HG03565 (cell line): ENCODE results near the gene XPO4.
"Not testable (repeated sequence)": the region's sequence is repeated elsewhere in the genome, so short reads cannot be mapped to it uniquely, and the experiment has no call there.

Source experiments
- ATAC-seq: cut with Tn5 transposase; IDR thresholded peaks from one replicate; pipeline ENCODE4 v1.9.1; 2021; ENCODE audit warnings: mild to moderate bottlenecking, moderate library complexity; ENCODE audit not compliant: unreplicated experiment

XPO4 gene

GRCh38 chr13:20789665-20790064, 112.9 kb downstream of the XPO4 start:
- no peak for ATAC-seq

GRCh38 chr13:20788312-20788711, 114.2 kb downstream of the XPO4 start:
- no peak for ATAC-seq

GRCh38 chr13:20787180-20787579, 115.4 kb downstream of the XPO4 start:
- no peak for ATAC-seq

GRCh38 chr13:20782116-20782708, 120.3 kb downstream of the XPO4 start:
- ATAC-seq, result no peak

- ATAC-seq, result no peak
Observed at GRCh38 chr13:20780317-20780716, 122.2 kb downstream of the XPO4 start.

GRCh38 chr13:20779405-20779804, 123.1 kb downstream of the XPO4 start:
- ATAC-seq, result no peak

- no peak for ATAC-seq
Observed at GRCh38 chr13:20778311-20778710, 124.2 kb downstream of the XPO4 start.

- ATAC-seq, result no peak
Observed at GRCh38 chr13:20776751-20777150, 125.8 kb downstream of the XPO4 start.

GRCh38 chr13:20775961-20776360, 126.6 kb downstream of the XPO4 start:
- ATAC-seq, result no peak

GRCh38 chr13:20774746-20775145, 127.8 kb downstream of the XPO4 start:
- ATAC-seq, result no peak

GRCh38 chr13:20773194-20774080, 129.1 kb downstream of the XPO4 start, which contains the start of gene EEF1AKMT1:
EEF1AKMT1 (minus strand) TSS chr13:20773961; CDS start chr13:20757598, 16,363 bp downstream.
- ATAC-seq, result peak; percentile 86

- no peak for ATAC-seq
Observed at GRCh38 chr13:20772401-20773131, 130.0 kb downstream of the XPO4 start.

- no peak for ATAC-seq
Observed at GRCh38 chr13:20769834-20770233, 132.7 kb downstream of the XPO4 start.

GRCh38 chr13:20769091-20769490, 133.5 kb downstream of the XPO4 start:
- no peak for ATAC-seq

- ATAC-seq, result no peak
Observed at GRCh38 chr13:20767309-20767943, 135.1 kb downstream of the XPO4 start.

- ATAC-seq, result no peak
Observed at GRCh38 chr13:20760872-20761271, 141.7 kb downstream of the XPO4 start.

GRCh38 chr13:20754009-20754408, 148.5 kb downstream of the XPO4 start:
- no peak for ATAC-seq

GRCh38 chr13:20749377-20749776, 153.2 kb downstream of the XPO4 start:
- no peak for ATAC-seq

GRCh38 chr13:20743830-20744404, 158.6 kb downstream of the XPO4 start:
- ATAC-seq, result not testable (repeated sequence)

- no peak for ATAC-seq
Observed at GRCh38 chr13:20740021-20740420, 162.5 kb downstream of the XPO4 start.

- no peak for ATAC-seq
Observed at GRCh38 chr13:20738616-20739015, 163.9 kb downstream of the XPO4 start.
